Mucosa of rectum (tissue), 2 donors: ENCODE data around the gene LUC7L3.

Experiments used
- H3K27ac ChIP-seq, 2 donors: one replicate each; pipeline ENCODE4 v1.7.0; 2013; ENCODE audit warnings: inconsistent platforms in 2 of 2, low read depth in 2 of 2, low read length in 2 of 2
- H3K27me3 ChIP-seq, 2 donors: one replicate each; pipeline ENCODE4 v1.7.0; 2013; ENCODE audit warnings: low read length in 2 of 2; ENCODE audit not compliant: control insufficient read depth in 2 of 2, insufficient read depth in 2 of 2
- H3K36me3 ChIP-seq, 2 donors: one replicate each; pipeline ENCODE4 v1.7.0; 2013; ENCODE audit warnings: low read length in 2 of 2; ENCODE audit not compliant: control insufficient read depth in 2 of 2, insufficient read depth in 2 of 2
- H3K4me1 ChIP-seq, 2 donors: one replicate each; pipeline ENCODE4 v1.7.0; 2013; ENCODE audit warnings: low read length in 2 of 2, mild to moderate bottlenecking in 1 of 2; ENCODE audit not compliant: control insufficient read depth in 2 of 2, insufficient read depth in 2 of 2
- H3K4me3 ChIP-seq, 2 donors: one replicate each; pipeline ENCODE4 v1.7.0; 2013; ENCODE audit warnings: low read length in 2 of 2
- H3K9ac ChIP-seq, 2 donors: one replicate each; pipeline ENCODE4 v1.7.0; 2013; ENCODE audit warnings: low read length in 2 of 2, low read depth in 1 of 2, mild to moderate bottlenecking in 1 of 2
- H3K9me3 ChIP-seq, 2 donors: one replicate each; pipeline ENCODE4 v1.7.0; 2013; ENCODE audit warnings: low read length in 2 of 2; ENCODE audit not compliant: control insufficient read depth in 2 of 2
- donor health status: healthy.
- donor health status: Normal muscosa, but diverticular disease.

Gene LUC7L3, protein sequence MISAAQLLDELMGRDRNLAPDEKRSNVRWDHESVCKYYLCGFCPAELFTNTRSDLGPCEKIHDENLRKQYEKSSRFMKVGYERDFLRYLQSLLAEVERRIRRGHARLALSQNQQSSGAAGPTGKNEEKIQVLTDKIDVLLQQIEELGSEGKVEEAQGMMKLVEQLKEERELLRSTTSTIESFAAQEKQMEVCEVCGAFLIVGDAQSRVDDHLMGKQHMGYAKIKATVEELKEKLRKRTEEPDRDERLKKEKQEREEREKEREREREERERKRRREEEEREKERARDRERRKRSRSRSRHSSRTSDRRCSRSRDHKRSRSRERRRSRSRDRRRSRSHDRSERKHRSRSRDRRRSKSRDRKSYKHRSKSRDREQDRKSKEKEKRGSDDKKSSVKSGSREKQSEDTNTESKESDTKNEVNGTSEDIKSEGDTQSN

GRCh38 chr17:50719144-50719923, at the start of gene LUC7L3:
Gene LUC7L3, plus strand, starts transcription at chr17:50719603. Its CDS starts 130 bp downstream, at chr17:50719733.
- no peaks in the 10 kb centered on the region for H3K9me3 ChIP-seq
- H3K36me3 ChIP-seq = no peaks in the 10 kb centered on the region
- peaks cover 10 to 25% of the 10 kb centered on the region in 2 donors for H3K4me1 ChIP-seq
- H3K27ac ChIP-seq = peak within 1 kb of the TSS; percentile 99 to 100
- H3K27me3 ChIP-seq = no peaks in the 10 kb centered on the region
- H3K9ac ChIP-seq = peak within 1 kb of the TSS; percentile 95 to 100
- peak within 1 kb of the TSS; percentile 94 to 96 for H3K4me3 ChIP-seq

DNA sequence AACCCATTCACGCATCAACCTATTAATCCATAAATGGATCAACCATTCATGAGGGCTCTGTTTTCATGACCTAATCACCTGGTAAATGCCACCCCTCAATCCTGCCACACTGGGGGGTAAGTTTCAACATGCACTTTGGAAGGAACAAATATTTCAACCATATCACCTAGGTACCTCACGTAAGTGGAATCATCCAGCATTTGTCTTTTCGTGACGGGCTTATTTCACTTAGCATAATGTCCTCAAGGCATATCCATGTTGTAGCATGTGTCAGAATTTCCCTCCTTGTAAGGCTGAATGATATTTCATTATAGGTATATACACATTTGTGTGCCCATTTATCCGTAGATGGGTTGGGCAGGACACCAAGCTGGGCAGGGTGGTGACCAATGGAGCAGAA, 47.3 kb upstream of the LUC7L3 start:
- Histone ChIP-seq H3K27me3 (no peaks in the 10 kb centered on the region), H3K4me1 (peaks cover 18 to 26% of the 10 kb centered on the region in 2 donors), H3K9ac (no peak overlapping the region), H3K36me3 (peaks cover 11 to 15% of the 10 kb centered on the region in 2 donors), H3K4me3 (no peak overlapping the region), H3K9me3 (no peaks in the 10 kb centered on the region), H3K27ac (no peak overlapping the region)

- Histone ChIP-seq H3K4me1 (peaks cover 18 to 24% of the 10 kb centered on the region in 2 donors), H3K9ac (no peak overlapping the region), H3K4me3 (no peak overlapping the region), H3K27ac (no peak overlapping the region), H3K36me3 (peaks cover 18 to 19% of the 10 kb centered on the region in 2 donors), H3K9me3 (no peaks in the 10 kb centered on the region), H3K27me3 (no peaks in the 10 kb centered on the region)
These were observed 46.4 kb upstream of the LUC7L3 start for GRCh38 chr17:50672831-50673551.

GRCh38 chr17:50675190-50675589, 44.2 kb upstream of the LUC7L3 start:
- H3K27ac ChIP-seq = peak overlapping the region; percentile 66 to 70
- H3K36me3 ChIP-seq = peaks cover 29 to 30% of the 10 kb centered on the region in 2 donors
- H3K4me3 ChIP-seq = no peak overlapping the region
- H3K4me1 ChIP-seq = peaks cover 18 to 24% of the 10 kb centered on the region in 2 donors
- H3K9me3 ChIP-seq = no peaks in the 10 kb centered on the region
- peak overlapping the region; percentile 15 to 46 for H3K9ac ChIP-seq
- no peaks in the 10 kb centered on the region for H3K27me3 ChIP-seq

DNA sequence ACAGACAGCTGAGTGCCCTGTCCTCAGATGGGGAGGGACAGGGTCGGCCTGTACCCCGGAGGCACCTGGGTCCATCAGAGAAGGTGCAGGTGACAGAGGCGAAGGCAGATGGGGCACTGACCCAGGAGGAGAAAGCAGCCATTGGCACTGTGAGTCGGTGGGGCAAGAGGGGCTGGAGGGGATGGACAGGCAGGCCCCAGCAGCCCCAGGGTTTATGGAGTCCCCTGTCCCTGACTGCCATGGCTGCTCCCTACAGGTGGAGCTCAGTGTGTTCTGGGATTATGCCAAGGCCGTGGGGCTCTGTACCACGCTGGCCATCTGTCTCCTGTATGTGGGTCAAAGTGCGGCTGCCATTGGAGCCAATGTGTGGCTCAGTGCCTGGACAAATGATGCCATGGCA, 43.8 kb upstream of the LUC7L3 start:
- Histone ChIP-seq H3K27ac (peak overlapping the region; percentile 66 to 77), H3K27me3 (no peaks in the 10 kb centered on the region), H3K4me3 (peak overlapping the region in 1 of 2 donors; percentile 6), H3K36me3 (peaks cover 27 to 31% of the 10 kb centered on the region in 2 donors), H3K9me3 (no peaks in the 10 kb centered on the region), H3K9ac (peak overlapping the region; percentile 15 to 46), H3K4me1 (peaks cover 18 to 24% of the 10 kb centered on the region in 2 donors)

DNA sequence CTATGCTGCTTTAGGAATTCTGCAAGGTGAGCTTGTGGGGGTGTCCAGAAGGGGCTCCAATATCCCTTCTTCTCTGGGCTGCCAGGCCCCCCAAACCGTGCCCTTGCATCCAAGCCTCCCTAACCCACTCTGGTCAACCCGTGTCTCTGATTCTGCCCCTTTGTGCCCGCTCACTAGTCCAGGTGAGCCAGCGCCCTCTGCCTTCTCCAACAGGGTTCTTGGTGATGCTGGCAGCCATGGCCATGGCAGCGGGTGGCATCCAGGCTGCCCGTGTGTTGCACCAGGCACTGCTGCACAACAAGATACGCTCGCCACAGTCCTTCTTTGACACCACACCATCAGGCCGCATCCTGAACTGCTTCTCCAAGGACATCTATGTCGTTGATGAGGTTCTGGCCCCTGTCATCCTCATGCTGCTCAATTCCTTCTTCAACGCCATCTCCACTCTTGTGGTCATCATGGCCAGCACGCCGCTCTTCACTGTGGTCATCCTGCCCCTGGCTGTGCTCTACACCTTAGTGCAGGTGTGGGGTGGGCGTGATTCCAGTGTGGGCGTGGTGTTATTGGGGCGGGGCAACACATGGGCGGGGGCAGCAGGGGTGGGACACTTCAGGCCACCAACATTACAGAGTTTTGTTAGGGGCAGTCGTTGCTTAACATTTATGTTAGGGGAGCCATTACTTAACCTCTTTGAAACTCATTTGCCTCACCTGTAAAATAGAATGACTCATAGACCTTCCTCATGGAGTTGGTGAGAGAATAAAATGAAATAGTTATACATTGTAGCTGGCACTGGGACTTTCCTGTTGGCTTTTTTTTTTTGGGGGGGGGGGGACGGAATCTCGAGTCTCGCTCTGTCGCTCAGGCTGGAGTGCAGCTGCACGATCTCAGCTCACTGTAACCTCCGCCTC, 43.1 kb upstream of the LUC7L3 start:
- no peak overlapping the region for H3K4me3 ChIP-seq
- peak overlapping the region; percentile 66 to 77 for H3K27ac ChIP-seq
- peaks cover 18 to 29% of the 10 kb centered on the region in 2 donors for H3K4me1 ChIP-seq
- no peak overlapping the region for H3K9ac ChIP-seq
- no peaks in the 10 kb centered on the region for H3K9me3 ChIP-seq
- H3K36me3 ChIP-seq = peaks cover 27 to 31% of the 10 kb centered on the region in 2 donors
- no peaks in the 10 kb centered on the region for H3K27me3 ChIP-seq

GRCh38 chr17:50677851-50678375, 41.5 kb upstream of the LUC7L3 start:
- no peak overlapping the region for H3K27ac ChIP-seq
- peaks cover 22 to 31% of the 10 kb centered on the region in 2 donors for H3K36me3 ChIP-seq
- peaks cover 24 to 40% of the 10 kb centered on the region in 2 donors for H3K4me1 ChIP-seq
- no peak overlapping the region for H3K4me3 ChIP-seq
- no peak overlapping the region for H3K9ac ChIP-seq
- no peaks in the 10 kb centered on the region for H3K9me3 ChIP-seq
- no peaks in the 10 kb centered on the region for H3K27me3 ChIP-seq

- H3K9ac ChIP-seq = no peak overlapping the region
- H3K4me3 ChIP-seq = no peak overlapping the region
- H3K9me3 ChIP-seq = no peaks in the 10 kb centered on the region
- peaks cover 26 to 46% of the 10 kb centered on the region in 2 donors for H3K4me1 ChIP-seq
- H3K27ac ChIP-seq = no peak overlapping the region
- H3K36me3 ChIP-seq = peaks cover 22 to 28% of the 10 kb centered on the region in 2 donors
- no peaks in the 10 kb centered on the region for H3K27me3 ChIP-seq
These were observed 40.3 kb upstream of the LUC7L3 start for GRCh38 chr17:50679008-50679544.

GRCh38 chr17:50680126-50680525, 39.3 kb upstream of the LUC7L3 start:
- H3K27ac ChIP-seq = no peak overlapping the region
- peaks cover 22 to 28% of the 10 kb centered on the region in 2 donors for H3K36me3 ChIP-seq
- peaks cover 29 to 49% of the 10 kb centered on the region in 2 donors for H3K4me1 ChIP-seq
- H3K27me3 ChIP-seq = no peaks in the 10 kb centered on the region
- H3K4me3 ChIP-seq = no peak overlapping the region
- H3K9me3 ChIP-seq = no peaks in the 10 kb centered on the region
- H3K9ac ChIP-seq = no peak overlapping the region
